Esophagus muscularis mucosa (tissue), 3 donors: ENCODE data around the gene SLC4A2.

ENCODE experiments used
- CTCF ChIP-seq, 3 experiments: fragments of 200-600 bp in 2 of 3; fragments of 450-650 bp in 1 of 3; sonication (generic) in 2 of 3; IDR thresholded peaks; one replicate each; pipeline ENCODE4 v1.5.1; 2017 to 2019; ENCODE audit warnings: antibody characterized with exemption in 3 of 3, mild to moderate bottlenecking in 2 of 3, moderate library complexity in 1 of 3
- POLR2A ChIP-seq: fragments of 450-650 bp; IDR thresholded peaks from one replicate; pipeline ENCODE4 v1.6.1; 2017; ENCODE audit warnings: antibody characterized with exemption, moderate library complexity, mild to moderate bottlenecking, low read depth

DNA sequence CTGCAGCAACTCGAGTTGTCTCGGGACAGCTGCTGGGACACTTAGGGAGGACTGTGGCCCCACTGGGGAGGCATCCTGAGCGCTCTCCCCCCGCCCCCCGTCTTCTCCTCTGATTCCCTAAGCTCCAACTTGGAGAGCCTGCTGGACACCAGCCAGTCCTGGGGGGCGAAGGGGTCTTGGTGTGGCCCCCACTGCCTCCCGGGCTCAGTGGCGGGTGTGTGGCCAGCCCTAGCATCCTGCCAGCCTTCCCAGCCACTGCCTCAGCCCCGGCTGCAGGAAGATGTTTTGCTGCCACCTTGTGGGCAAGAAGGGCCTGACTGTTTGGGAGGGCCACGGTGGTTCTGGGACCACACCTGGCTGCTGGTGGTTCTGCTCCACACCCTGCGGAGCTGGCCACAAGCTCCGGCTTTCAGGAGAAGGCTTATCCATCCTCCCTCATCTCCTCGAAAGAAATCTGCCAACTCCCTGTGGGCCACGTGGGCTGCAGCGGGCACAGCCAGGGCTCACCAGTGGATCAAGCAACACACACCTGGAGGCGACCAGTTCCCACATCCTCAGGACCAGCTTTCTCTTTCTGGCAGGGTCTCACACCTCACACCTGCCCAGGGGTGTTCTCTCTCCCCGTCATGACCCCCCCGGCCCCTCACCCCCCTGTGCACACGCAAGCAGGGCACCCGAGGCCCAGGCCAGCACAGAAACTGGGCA lies 51.7 kb downstream of the SLC4A2 start:
- TF ChIP-seq CTCF (IDR thresholded peaks at IDR 0.05) (peak; percentile 88 to 96 (median 88)), POLR2A (no peak)
